ENCODE measurements around the gene EIF1.

GRCh38 chr17:41730479-41730878 is 41.8 kb downstream of the EIF1 start:
- TF ChIP-seq POLR2A (IDR thresholded peaks at IDR 0.05) (no peak), POLR2AphosphoS5 (IDR thresholded peaks at IDR 0.05) (no peak)
